H1 (cell line): Measurements from ENCODE around the gene ZNF180. TPM values are rescaled to one million over a fixed set of nuclear protein-coding genes. Genes with fewer than 3 reads are reported as not detected.
A peak's percentile ranks its signal among the peaks of the same experiment; 100 is the strongest.

Source experiments
- CTCF ChIA-PET: fragments of 300-600 bp; sonication (Branson Sonifier 250); formaldehyde crosslinking; loops from one replicate; lab custom pipeline; 2021; ENCODE audit not compliant: partially characterized antibody; lab: Charles Lee
- POLR2A ChIA-PET: fragments of 300-600 bp; sonication (Branson Sonifier 250); formaldehyde crosslinking; loops from one replicate; lab custom pipeline; 2021; ENCODE audit warnings: inconsistent platforms; ENCODE audit not compliant: partially characterized antibody; lab: Charles Lee
- DNase-seq, 2 experiments: peaks; one replicate each; pipeline versions ENCODE4 v3.0.0 to v3.0.0-alpha.2; 2010 to 2022; ENCODE audit warnings: low spot score in 2 of 2, low read depth in 1 of 2, mixed read lengths in 1 of 2
- FAIRE-seq: peaks from 2 replicates; lab custom pipeline; 2011; peaks lifted over from hg19 to GRCh38; lab: Jason Lieb, UNC
- H2AFZ ChIP-seq: 2 replicates; pipeline ENCODE4 v1.8.1; 2012; ENCODE audit warnings: low read length, inconsistent platforms
- H2AK5ac ChIP-seq: 2 replicates; pipeline ENCODE4 v1.6.1; 2013; ENCODE audit warnings: low read depth, low read length
- H2BK120ac ChIP-seq: replicated peaks from 2 replicates; pipeline ENCODE3; 2013; ENCODE audit warnings: low read depth, low read length, inconsistent platforms
- H2BK12ac ChIP-seq: 2 replicates; pipeline ENCODE4 v1.6.1; 2013; ENCODE audit warnings: low read depth, low read length
- H2BK15ac ChIP-seq: 2 replicates; pipeline ENCODE4 v1.6.1; 2013; ENCODE audit warnings: low read length
- H2BK20ac ChIP-seq: 2 replicates; pipeline ENCODE4 v1.6.1; 2013; ENCODE audit warnings: low read length
- H2BK5ac ChIP-seq: 2 replicates; pipeline ENCODE4 v1.6.1; 2013; ENCODE audit warnings: low read depth, low read length
- H3K14ac ChIP-seq: 2 replicates; pipeline ENCODE4 v1.6.1; 2013; ENCODE audit warnings: inconsistent platforms; ENCODE audit not compliant: insufficient read length
- H3K18ac ChIP-seq: 2 replicates; pipeline ENCODE4 v1.6.1; 2013; ENCODE audit warnings: low read length; ENCODE audit errors: extremely low read depth
- H3K23ac ChIP-seq: 2 replicates; pipeline ENCODE4 v1.6.1; 2013; ENCODE audit warnings: inconsistent platforms; ENCODE audit not compliant: insufficient read length
- H3K23me2 ChIP-seq: 2 replicates; pipeline ENCODE4 v1.6.1; 2013; ENCODE audit warnings: low read depth, low read length
- H3K27ac ChIP-seq: 2 replicates; pipeline ENCODE4 v1.6.1; 2011; ENCODE audit warnings: low read depth, low read length, inconsistent platforms
- H3K27me3 ChIP-seq, 4 experiments: replicated peaks in 1 of 4; 1 replicate in 1 of 4; 2 replicates in 3 of 4; pipeline versions ENCODE4 v1.6.1 to v1.8.1; 2011 to 2013; ENCODE audit warnings: low read length in 3 of 4, mild to moderate bottlenecking in 3 of 4, inconsistent platforms in 2 of 4, mixed read lengths in 2 of 4, moderate library complexity in 1 of 4; ENCODE audit not compliant: control insufficient read depth in 3 of 4, insufficient read depth in 3 of 4; ENCODE audit errors: extremely low read depth in 1 of 4
- H3K36me3 ChIP-seq, 4 experiments: 2 replicates each; pipeline versions ENCODE4 v1.6.1 to v1.8.1; 2011 to 2013; ENCODE audit warnings: mild to moderate bottlenecking in 4 of 4, low read length in 3 of 4, moderate library complexity in 2 of 4, control low read depth in 1 of 4, inconsistent platforms in 1 of 4; ENCODE audit not compliant: insufficient read depth in 4 of 4, control insufficient read depth in 2 of 4
- H3K4ac ChIP-seq: replicated peaks from 2 replicates; pipeline ENCODE3; 2013; ENCODE audit warnings: low read length, low read depth, mixed read lengths, inconsistent platforms; ENCODE audit not compliant: insufficient read length
- H3K4me1 ChIP-seq, 4 experiments: replicated peaks in 1 of 4; 1 replicate in 1 of 4; 2 replicates in 3 of 4; pipeline versions ENCODE4 v1.6.1 to v1.8.1; 2011 to 2013; ENCODE audit warnings: low read length in 3 of 4, inconsistent platforms in 2 of 4, mixed read lengths in 1 of 4; ENCODE audit not compliant: insufficient read depth in 4 of 4, control insufficient read depth in 3 of 4
- H3K4me2 ChIP-seq, 2 experiments: 2 replicates each; pipeline versions ENCODE4 v1.6.1 to v1.8.1; 2011 to 2013; ENCODE audit warnings: low read depth in 2 of 2, low read length in 2 of 2, control low read depth in 1 of 2, inconsistent platforms in 1 of 2, mild to moderate bottlenecking in 1 of 2; ENCODE audit not compliant: insufficient read depth in 1 of 2
- H3K4me3 ChIP-seq, 4 experiments: fragments of 200-600, 300-600 bp in 1 of 4; sonication (generic), shearing (Covaris generic), sonication (Bioruptor Twin) in 1 of 4; 2 replicates each; pipeline versions ENCODE4 v1.5.1 to v1.8.1; 2011 to 2016; ENCODE audit warnings: low read length in 4 of 4, low read depth in 3 of 4, control low read depth in 2 of 4, inconsistent platforms in 2 of 4, mild to moderate bottlenecking in 2 of 4, mixed read lengths in 1 of 4, moderate library complexity in 1 of 4; ENCODE audit not compliant: insufficient read depth in 2 of 4; ENCODE audit errors: extremely low read depth in 1 of 4
- H3K56ac ChIP-seq: replicated peaks from 2 replicates; pipeline ENCODE3; 2013; ENCODE audit warnings: low read depth, mild to moderate bottlenecking, mixed read lengths, low read length, inconsistent platforms; ENCODE audit not compliant: insufficient read length
- H3K79me1 ChIP-seq: 2 replicates; pipeline ENCODE4 v1.6.1; 2013; ENCODE audit warnings: low read depth, low read length, control low read depth
- H3K79me2 ChIP-seq, 2 experiments: 2 replicates each; pipeline versions ENCODE4 v1.6.1 to v1.8.1; 2012 to 2013; ENCODE audit warnings: low read length in 2 of 2, mild to moderate bottlenecking in 2 of 2, inconsistent platforms in 1 of 2; ENCODE audit not compliant: insufficient read depth in 2 of 2, control insufficient read depth in 1 of 2
- H3K9ac ChIP-seq, 4 experiments: replicated peaks in 1 of 4; 1 replicate in 1 of 4; 2 replicates in 3 of 4; pipeline versions ENCODE4 v1.6.1 to v1.8.1; 2011 to 2013; ENCODE audit warnings: low read depth in 3 of 4, low read length in 3 of 4, control low read depth in 2 of 4, mild to moderate bottlenecking in 2 of 4, moderate library complexity in 2 of 4, inconsistent platforms in 1 of 4; ENCODE audit errors: extremely low read depth in 1 of 4
- H3K9me3 ChIP-seq, 2 experiments: 2 replicates each; pipeline versions ENCODE4 v1.6.1 to v1.8.1; 2012 to 2013; ENCODE audit warnings: mild to moderate bottlenecking in 2 of 2, moderate library complexity in 2 of 2, control low read depth in 1 of 2, inconsistent platforms in 1 of 2, low read depth in 1 of 2, low read length in 1 of 2, mixed read lengths in 1 of 2; ENCODE audit not compliant: insufficient read depth in 2 of 2
- H4K20me1 ChIP-seq, 2 experiments: replicated peaks in 1 of 2; 2 replicates each; pipeline versions ENCODE3 to v1.8.1; 2011 to 2013; ENCODE audit warnings: inconsistent platforms in 2 of 2, low read length in 2 of 2, mild to moderate bottlenecking in 1 of 2; ENCODE audit not compliant: insufficient read depth in 2 of 2, control insufficient read depth in 1 of 2
- H4K5ac ChIP-seq: 2 replicates; pipeline ENCODE4 v1.6.1; 2013; ENCODE audit warnings: low read length, low read depth, mixed read lengths, inconsistent platforms; ENCODE audit not compliant: insufficient read length
- H4K8ac ChIP-seq: 2 replicates; pipeline ENCODE4 v1.8.0; 2013; ENCODE audit warnings: mild to moderate bottlenecking, moderate library complexity, low read length, inconsistent platforms; ENCODE audit not compliant: insufficient read depth; ENCODE audit errors: extremely low read depth
- H4K91ac ChIP-seq: replicated peaks from 2 replicates; pipeline ENCODE3; 2013; ENCODE audit warnings: low read length, mixed read lengths, inconsistent platforms; ENCODE audit not compliant: insufficient read length
- ASH2L ChIP-seq: fragments of 200-600, 300-600 bp; sonication (generic); IDR thresholded peaks from one replicate; pipeline ENCODE4 v1.7.1; 2017; ENCODE audit warnings: low read length
- FOSL1 ChIP-seq: IDR thresholded peaks from 2 replicates; pipeline ENCODE4 v1.6.1; 2011; ENCODE audit warnings: mild to moderate bottlenecking, low read depth, low read length, moderate library complexity; ENCODE audit not compliant: insufficient read depth
- HDAC2 ChIP-seq, 2 experiments: fragments of 300-600 bp in 1 of 2; sonication (generic) in 1 of 2; IDR thresholded peaks; 2 replicates each; pipeline ENCODE4 v1.6.1; 2011 to 2012; ENCODE audit warnings: low read depth in 2 of 2, low read length in 2 of 2, mild to moderate bottlenecking in 2 of 2, moderate library complexity in 2 of 2, borderline replicate concordance in 1 of 2, inconsistent platforms in 1 of 2
- HDAC6 ChIP-seq: IDR thresholded peaks from one replicate; pipeline ENCODE4 v1.7.1; 2012; ENCODE audit warnings: low read depth, mild to moderate bottlenecking, inconsistent platforms, low read length, moderate library complexity
- POLR2A ChIP-seq, 2 experiments: IDR thresholded peaks; 1 replicate in 1 of 2; 2 replicates in 1 of 2; pipeline ENCODE4 v1.6.1; 2011; ENCODE audit warnings: low read depth in 2 of 2, low read length in 2 of 2, mild to moderate bottlenecking in 2 of 2; ENCODE audit errors: control extremely low read depth in 1 of 2
- RFX5 ChIP-seq: IDR thresholded peaks from 2 replicates; pipeline ENCODE4 v1.6.1; 2011; ENCODE audit warnings: low read depth, low read length, improper control_type of control experiment, borderline replicate concordance
- RNF2 ChIP-seq: fragments of 200-900, 300-1000 bp; sonication (generic); IDR thresholded peaks from 2 replicates; pipeline ENCODE4 v1.7.1; 2016; ENCODE audit warnings: borderline replicate concordance, low read depth, mild to moderate bottlenecking, antibody characterized with exemption, low read length; ENCODE audit not compliant: poor library complexity, severe bottlenecking; ENCODE audit errors: missing control alignments
- SIN3A ChIP-seq, 2 experiments: IDR thresholded peaks in 1 of 2; conservative IDR thresholded peaks in 1 of 2; 2 replicates each; pipeline ENCODE4 v1.6.1; 2011 to 2012; ENCODE audit warnings: low read length in 2 of 2, improper control_type of control experiment in 1 of 2, low read depth in 1 of 2, mild to moderate bottlenecking in 1 of 2
- SP1 ChIP-seq: IDR thresholded peaks from 2 replicates; pipeline ENCODE4 v1.6.1; 2011; ENCODE audit warnings: low read depth, low read length
- SP4 ChIP-seq: IDR thresholded peaks from 2 replicates; pipeline ENCODE4 v1.6.1; 2012; ENCODE audit warnings: low read length, inconsistent platforms
- whole genome bisulfite sequencing, 2 experiments: shearing (Covaris generic) in 1 of 2; methylation state at CpG; one replicate each; pipeline versions ENCODE4 v1.1.6 to v1.1.7; 2013 to 2015; ENCODE audit warnings: low lambda C conversion rate in 2 of 2, mixed read lengths in 2 of 2, inconsistent platforms in 1 of 2, low coverage in 1 of 2, missing lambda C conversion rate in 1 of 2; ENCODE audit not compliant: insufficient replicate concordance in 2 of 2, insufficient coverage in 1 of 2, insufficient read length in 1 of 2; ENCODE audit errors: extremely low coverage in 1 of 2, missing lambda C conversion rate in 1 of 2; 5-methylcytosine and 5-hydroxymethylcytosine counted together
- polyA plus RNA-seq, 7 experiments: library from polyadenylated mRNA; depleted of rRNA in 3 of 7; stranded (reverse) in 5 of 7; unstranded in 2 of 7; fragments of >200 nt in 5 of 7; fragments of 200-250 nt in 2 of 7; gene quantifications; 1 replicate in 5 of 7; 2 replicates in 1 of 7; 4 replicates in 1 of 7; pipeline versions ENCODE4 v1.2.1 to v1.2.3, GENCODE V29; 2011 to 2013; ENCODE audit warnings: missing spikeins in 2 of 7, mixed read lengths in 2 of 7
- total RNA-seq: library from RNA; stranded (reverse); fragmentation: NEBNext Ultra II Directional; extraction: Animal tissue kit (Norgen Biotek cat#: 25700); gene quantifications from 2 replicates; pipeline ENCODE4 v1.2.1, GENCODE V29; 2021

The ZNF180 gene
- total and polyA plus RNA-seq, 2 of the 8 experiments (the other 6 are each of a cell fraction or from before 2014, with no cell fraction given): 1.3 to 8.5 TPM

DNA sequence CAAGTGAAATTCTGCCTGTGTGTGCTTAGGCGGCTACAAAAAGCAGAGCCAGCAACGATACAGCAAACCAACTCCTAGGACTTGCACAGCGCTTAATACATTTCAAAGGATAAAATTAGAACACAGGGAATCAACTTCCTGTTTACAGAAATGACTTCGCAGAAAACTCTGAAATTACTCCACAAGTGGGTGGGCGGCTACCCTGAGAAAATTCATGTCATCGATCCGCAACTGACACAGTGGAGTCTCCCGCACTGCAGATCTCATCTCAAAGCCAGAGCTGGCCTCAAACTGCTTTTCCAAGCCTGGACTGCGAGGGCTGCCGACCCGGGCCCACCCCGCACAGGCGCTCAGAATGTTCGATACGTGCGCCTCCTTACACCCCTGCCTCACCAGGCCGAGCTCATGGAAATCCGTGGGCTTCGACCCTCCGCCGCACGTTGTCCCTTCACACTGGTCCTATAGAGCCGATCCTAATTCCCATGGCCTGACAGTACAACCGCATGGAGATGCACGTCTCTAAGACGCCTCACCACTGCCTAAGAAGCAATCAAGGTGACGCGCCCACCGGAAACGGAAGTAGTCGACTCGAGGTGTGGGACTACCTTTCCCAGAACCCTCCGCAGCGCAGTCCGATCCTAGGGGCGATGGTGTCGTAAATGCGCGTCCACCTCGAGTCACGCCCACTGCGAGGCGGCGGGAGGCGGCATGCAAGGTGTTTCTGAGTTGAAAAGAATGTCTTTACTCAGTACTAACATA lies 52.2 kb downstream of the ZNF180 start, which contains the start of gene ZNF229:
Gene ZNF229 (minus strand): TSS at position 557 of the 759 bp plus-strand sequence. CDS start 5,625 bp downstream, outside the sequence.
- H2BK20ac ChIP-seq: no peak within 1 kb of the TSS
- peaks cover 0 to 5% (median 2%) of the 10 kb centered on the region in 4 experiments; a peak in 3 of 8 replicates for H3K36me3 ChIP-seq
- no peak within 1 kb of the TSS; the same call in 1 of the 2 replicates for H2BK5ac ChIP-seq
- H3K23me2 ChIP-seq: peaks cover 2% of the 10 kb centered on the region; the same call in 1 of the 2 replicates
- FAIRE-seq (peak; percentile 84), DNase-seq (peak; percentile 83 to 86)
- H3K9ac ChIP-seq: peak within 1 kb of the TSS in 2 of 4 experiments; percentile 25 to 84; a peak in 3 of 7 replicates
- no peaks in the 10 kb centered on the region; a peak in 1 of 7 replicates for H3K4me1 ChIP-seq
- peaks cover 49 to 53% of the 10 kb centered on the region in 2 experiments; a peak in 3 of 4 replicates for H3K9me3 ChIP-seq
- H2BK12ac ChIP-seq: 0 out of 2 replicates have a peak within 1 kb of the TSS, but pooled peaks have one; percentile 27
- H3K56ac ChIP-seq: no peak within 1 kb of the TSS
- H3K79me2 ChIP-seq: no peaks in the 10 kb centered on the region
- no peak within 1 kb of the TSS for H3K14ac ChIP-seq
- no peaks in the 10 kb centered on the region for H4K20me1 ChIP-seq
- peak within 1 kb of the TSS; percentile 69 to 96 (median 74) for H3K4me3 ChIP-seq
- H4K91ac ChIP-seq: no peak within 1 kb of the TSS
- no peak within 1 kb of the TSS for H4K5ac ChIP-seq
- H2AFZ ChIP-seq: peak within 1 kb of the TSS; percentile 94
- CTCF ChIA-PET: no interaction called here
- 36% methylated on average over 42 of the region's 45 CpGs; no CpG with 5 or more reads in 1 of the 2 experiments for WGBS, 2 experiments
- no peak within 1 kb of the TSS for H2BK120ac ChIP-seq
- no peak within 1 kb of the TSS for H2BK15ac ChIP-seq
- H2AK5ac ChIP-seq: no peak within 1 kb of the TSS
- no peaks in the 10 kb centered on the region for H3K79me1 ChIP-seq
- H3K4ac ChIP-seq: no peak within 1 kb of the TSS
- H3K18ac ChIP-seq: no peak within 1 kb of the TSS; the same call in 1 of the 2 replicates
- no peak within 1 kb of the TSS for H3K23ac ChIP-seq
- H3K27ac ChIP-seq: no peak within 1 kb of the TSS
- POLR2A ChIA-PET: no interaction called here
- H3K4me2 ChIP-seq: peak within 1 kb of the TSS; percentile 73 to 89
- H4K8ac ChIP-seq: peak within 1 kb of the TSS; percentile 90
- H3K27me3 ChIP-seq: no peaks in the 10 kb centered on the region
- TF ChIP-seq FOSL1 (no peak), HDAC6 (no peak), SP4 (no peak), SP1 (no peak), ASH2L (no peak), SIN3A (conservative IDR thresholded peaks at IDR 0.05 in 1 of 2, IDR thresholded peaks at IDR 0.05 in 1 of 2; ENCODE audit: low read depth in 1 of 2, low read length in 2 of 2) (peak; percentile 66 to 69; a peak in 1 of 4 replicates), RFX5 (no peak), RNF2 (no peak), HDAC2 (IDR thresholded peaks at IDR 0.05; ENCODE audit: borderline replicate concordance in 1 of 2, low read depth in 2 of 2, low read length in 2 of 2) (0 out of 4 replicates have a peak, but pooled peaks of 1 of the 2 experiments have one; percentile 62), POLR2A (IDR thresholded peaks at IDR 0.05; ENCODE audit: control extremely low read depth in 1 of 2, low read depth in 2 of 2, low read length in 2 of 2) (peak in 1 of 2 experiments; percentile 39; a peak in 1 of 3 replicates)
